Measurements from ENCODE around the gene C22orf15. TPM values are rescaled to one million over a fixed set of nuclear protein-coding genes. Genes with fewer than 3 reads are reported as not detected.

Gene C22orf15
- total RNA-seq, 1 experiment from 2014 or later: not detected

DNA sequence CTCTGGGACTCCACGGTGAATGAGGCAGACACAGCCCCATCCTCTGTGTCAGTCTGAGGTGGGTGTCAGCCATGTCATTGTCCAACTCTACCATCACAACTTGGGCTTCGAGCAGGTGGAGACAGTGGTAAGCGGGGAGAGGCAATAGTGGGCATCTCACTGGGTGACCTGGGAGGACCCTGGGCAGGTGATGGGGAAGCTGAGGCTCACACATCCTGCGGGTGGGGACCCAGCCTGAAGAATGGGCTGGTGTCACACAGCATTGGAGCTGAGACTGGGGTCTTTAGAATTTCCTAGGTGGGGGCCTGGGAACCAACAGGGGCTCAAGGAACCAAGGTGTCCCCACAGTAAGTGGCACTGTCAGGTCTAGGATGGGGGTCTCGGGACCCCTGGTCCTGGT, 16.9 kb downstream of the C22orf15 start:
- CTCF ChIA-PET: no interaction called here
- intact Hi-C loops (cut with micrococcal nuclease): no loop called here
- BruUV-seq (replicated peaks): no TSS peak
- Histone ChIP-seq H3K4me2 (ENCODE audit: low read length) (no peak overlapping the region), H3K27ac (ENCODE audit: low read depth, low read length) (no peak overlapping the region), H3K9me3 (ENCODE audit: control insufficient read depth in 1 of 2, insufficient read depth in 1 of 2, low read depth in 1 of 2, low read length in 2 of 2) (no peaks in the 10 kb centered on the region), H3K79me2 (ENCODE audit: insufficient read depth, low read length) (no peaks in the 10 kb centered on the region), H3K27me3 (ENCODE audit: insufficient read depth, low read length) (no peaks in the 10 kb centered on the region), H3K36me3 (ENCODE audit: control insufficient read depth in 1 of 2, insufficient read depth in 2 of 2, low read length in 2 of 2) (no peaks in the 10 kb centered on the region), H3K4me1 (ENCODE audit: control insufficient read depth in 1 of 2, insufficient read depth in 2 of 2, low read length in 2 of 2) (peaks cover 20 to 34% of the 10 kb centered on the region in 2 experiments), H3K9ac (ENCODE audit: low read length) (no peak overlapping the region), H2AFZ (ENCODE audit: low read depth, low read length, poor library complexity, severe bottlenecking) (no peak overlapping the region), H3K9me2 (ENCODE audit: insufficient read depth) (no peaks in the 10 kb centered on the region), H3K4me3 (replicated peaks in 1 of 2; ENCODE audit: low read depth in 1 of 2, low read length in 2 of 2) (no peak overlapping the region), H4K20me1 (ENCODE audit: insufficient read depth) (no peaks in the 10 kb centered on the region)
- RAD21 ChIA-PET (ENCODE audit: low non-redundant PET in 1 of 2, low total read pairs in 2 of 2, uncharacterized antibody in 2 of 2, unreplicated experiment in 2 of 2): no interaction called here
- POLR2A ChIA-PET: no interaction called here
- DNase-seq (ENCODE audit: low read depth, low spot score) (no peak), ATAC-seq (no peak)
- TF ChIP-seq EZH2 (IDR thresholded peaks at IDR 0.05) (no peak), MAX (IDR thresholded peaks at IDR 0.05) (no peak)

GRCh38 chr22:23780146-23780748, 17.5 kb downstream of the C22orf15 start:
- ChIA-PET CTCF (no interaction called here), RAD21 (ENCODE audit: low non-redundant PET in 1 of 2, low total read pairs in 2 of 2, uncharacterized antibody in 2 of 2, unreplicated experiment in 2 of 2) (no interaction called here), POLR2A (no interaction called here)
- no peak for ATAC-seq
- Histone ChIP-seq H3K9me3 (ENCODE audit: control insufficient read depth in 1 of 2, insufficient read depth in 1 of 2, low read depth in 1 of 2, low read length in 2 of 2) (no peaks in the 10 kb centered on the region), H3K4me3 (replicated peaks in 1 of 2; ENCODE audit: low read depth in 1 of 2, low read length in 2 of 2) (no peak overlapping the region), H3K9ac (ENCODE audit: low read length) (no peak overlapping the region), H4K20me1 (ENCODE audit: insufficient read depth) (no peaks in the 10 kb centered on the region), H3K9me2 (ENCODE audit: insufficient read depth) (no peaks in the 10 kb centered on the region), H3K36me3 (ENCODE audit: control insufficient read depth in 1 of 2, insufficient read depth in 2 of 2, low read length in 2 of 2) (no peaks in the 10 kb centered on the region), H3K27ac (ENCODE audit: low read depth, low read length) (no peak overlapping the region), H3K4me2 (ENCODE audit: low read length) (no peak overlapping the region), H3K27me3 (ENCODE audit: insufficient read depth, low read length) (no peaks in the 10 kb centered on the region), H2AFZ (ENCODE audit: low read depth, low read length, poor library complexity, severe bottlenecking) (no peak overlapping the region), H3K4me1 (ENCODE audit: control insufficient read depth in 1 of 2, insufficient read depth in 2 of 2, low read length in 2 of 2) (peaks cover 17 to 32% of the 10 kb centered on the region in 2 experiments), H3K79me2 (ENCODE audit: insufficient read depth, low read length) (no peaks in the 10 kb centered on the region)
- BruUV-seq (replicated peaks): no TSS peak
- no peak for DNase-seq (ENCODE audit: low read depth, low spot score)
- intact Hi-C loops (cut with micrococcal nuclease): no loop called here
- TF ChIP-seq CBX3 (IDR thresholded peaks at IDR 0.05; ENCODE audit: low read depth) (no peak), SRF (IDR thresholded peaks at IDR 0.05; ENCODE audit: low read depth) (no peak), SP1 (IDR thresholded peaks at IDR 0.05; ENCODE audit: low read depth) (no peak), ELF1 (IDR thresholded peaks at IDR 0.05; ENCODE audit: borderline replicate concordance, low read depth) (no peak), JUND (IDR thresholded peaks at IDR 0.05) (no peak), ZNF274 (IDR thresholded peaks at IDR 0.05; ENCODE audit: low read depth, low read length) (no peak), EZH2 (IDR thresholded peaks at IDR 0.05) (no peak), CEBPB (IDR thresholded peaks at IDR 0.05; ENCODE audit: low read depth) (no peak), POLR2A (IDR thresholded peaks at IDR 0.05; ENCODE audit: borderline replicate concordance, extremely low read depth, insufficient read depth, insufficient read length) (no peak), ZFX (IDR thresholded peaks at IDR 0.05) (no peak), EGR1 (IDR thresholded peaks at IDR 0.05; ENCODE audit: low read depth) (no peak), FOSL1 (IDR thresholded peaks at IDR 0.05; ENCODE audit: low read depth) (no peak), RAD21 (IDR thresholded peaks at IDR 0.05; ENCODE audit: low read depth) (no peak), TCF7L2 (IDR thresholded peaks at IDR 0.05; ENCODE audit: borderline replicate concordance, extremely low read depth, insufficient read depth, insufficient read length) (no peak), POLR2AphosphoS5 (IDR thresholded peaks at IDR 0.05; ENCODE audit: low read depth, low read length) (no peak)
- TF ChIP-seq, protein P1, sequence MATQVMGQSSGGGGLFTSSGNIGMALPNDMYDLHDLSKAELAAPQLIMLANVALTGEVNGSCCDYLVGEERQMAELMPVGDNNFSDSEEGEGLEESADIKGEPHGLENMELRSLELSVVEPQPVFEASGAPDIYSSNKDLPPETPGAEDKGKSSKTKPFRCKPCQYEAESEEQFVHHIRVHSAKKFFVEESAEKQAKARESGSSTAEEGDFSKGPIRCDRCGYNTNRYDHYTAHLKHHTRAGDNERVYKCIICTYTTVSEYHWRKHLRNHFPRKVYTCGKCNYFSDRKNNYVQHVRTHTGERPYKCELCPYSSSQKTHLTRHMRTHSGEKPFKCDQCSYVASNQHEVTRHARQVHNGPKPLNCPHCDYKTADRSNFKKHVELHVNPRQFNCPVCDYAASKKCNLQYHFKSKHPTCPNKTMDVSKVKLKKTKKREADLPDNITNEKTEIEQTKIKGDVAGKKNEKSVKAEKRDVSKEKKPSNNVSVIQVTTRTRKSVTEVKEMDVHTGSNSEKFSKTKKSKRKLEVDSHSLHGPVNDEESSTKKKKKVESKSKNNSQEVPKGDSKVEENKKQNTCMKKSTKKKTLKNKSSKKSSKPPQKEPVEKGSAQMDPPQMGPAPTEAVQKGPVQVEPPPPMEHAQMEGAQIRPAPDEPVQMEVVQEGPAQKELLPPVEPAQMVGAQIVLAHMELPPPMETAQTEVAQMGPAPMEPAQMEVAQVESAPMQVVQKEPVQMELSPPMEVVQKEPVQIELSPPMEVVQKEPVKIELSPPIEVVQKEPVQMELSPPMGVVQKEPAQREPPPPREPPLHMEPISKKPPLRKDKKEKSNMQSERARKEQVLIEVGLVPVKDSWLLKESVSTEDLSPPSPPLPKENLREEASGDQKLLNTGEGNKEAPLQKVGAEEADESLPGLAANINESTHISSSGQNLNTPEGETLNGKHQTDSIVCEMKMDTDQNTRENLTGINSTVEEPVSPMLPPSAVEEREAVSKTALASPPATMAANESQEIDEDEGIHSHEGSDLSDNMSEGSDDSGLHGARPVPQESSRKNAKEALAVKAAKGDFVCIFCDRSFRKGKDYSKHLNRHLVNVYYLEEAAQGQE (IDR thresholded peaks at IDR 0.05; ENCODE audit: low read depth): no peak
- TF ChIP-seq, protein P2, sequence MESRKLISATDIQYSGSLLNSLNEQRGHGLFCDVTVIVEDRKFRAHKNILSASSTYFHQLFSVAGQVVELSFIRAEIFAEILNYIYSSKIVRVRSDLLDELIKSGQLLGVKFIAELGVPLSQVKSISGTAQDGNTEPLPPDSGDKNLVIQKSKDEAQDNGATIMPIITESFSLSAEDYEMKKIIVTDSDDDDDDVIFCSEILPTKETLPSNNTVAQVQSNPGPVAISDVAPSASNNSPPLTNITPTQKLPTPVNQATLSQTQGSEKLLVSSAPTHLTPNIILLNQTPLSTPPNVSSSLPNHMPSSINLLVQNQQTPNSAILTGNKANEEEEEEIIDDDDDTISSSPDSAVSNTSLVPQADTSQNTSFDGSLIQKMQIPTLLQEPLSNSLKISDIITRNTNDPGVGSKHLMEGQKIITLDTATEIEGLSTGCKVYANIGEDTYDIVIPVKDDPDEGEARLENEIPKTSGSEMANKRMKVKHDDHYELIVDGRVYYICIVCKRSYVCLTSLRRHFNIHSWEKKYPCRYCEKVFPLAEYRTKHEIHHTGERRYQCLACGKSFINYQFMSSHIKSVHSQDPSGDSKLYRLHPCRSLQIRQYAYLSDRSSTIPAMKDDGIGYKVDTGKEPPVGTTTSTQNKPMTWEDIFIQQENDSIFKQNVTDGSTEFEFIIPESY (IDR thresholded peaks at IDR 0.05; ENCODE audit: extremely low read depth, insufficient replicate concordance, low read length): no peak
